ENCODE data around the gene ABHD1.
"Not testable (repeated sequence)": the region's sequence is repeated elsewhere in the genome, so short reads cannot be mapped to it uniquely, and the experiment has no call there.

Gene ABHD1

DNA sequence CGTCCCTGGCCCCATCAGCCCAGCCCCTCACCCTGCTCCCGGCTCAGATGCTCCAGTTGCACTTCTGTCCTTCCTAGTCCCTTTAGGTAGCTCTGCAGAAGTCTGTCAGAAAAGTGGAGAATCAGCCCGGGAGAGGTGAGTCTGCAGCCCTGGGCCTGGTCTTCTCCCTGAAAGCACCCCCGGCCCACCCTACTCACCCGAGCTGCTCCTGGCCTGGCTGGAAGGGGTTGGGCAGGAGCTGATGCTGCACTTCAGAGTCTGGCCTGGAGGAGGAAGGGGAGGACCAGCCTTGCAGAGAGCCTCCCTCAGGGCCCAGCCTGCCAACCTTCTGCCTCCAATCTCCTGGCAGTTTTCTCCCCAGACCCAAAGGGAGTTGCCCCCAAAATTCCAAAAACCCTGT, 21.3 kb upstream of the ABHD1 start:
- DNase-seq (ENCODE audit: low read depth, low spot score), result no peak
- H3K4me3 ChIP-seq (ENCODE audit: low read depth, low read length), result no peak overlapping the region
- CTCF ChIA-PET, result interaction anchor here (1.4 to 11.8 kb wide), 9 partner anchors 9 to 200 kb away, joined by 3 to 217 read pairs (median 7); partner anchors contain the start of genes DNAJC5G, KHK and TRIM54
- POLR2A ChIA-PET, result no interaction called here
- TF ChIP-seq, protein P1, sequence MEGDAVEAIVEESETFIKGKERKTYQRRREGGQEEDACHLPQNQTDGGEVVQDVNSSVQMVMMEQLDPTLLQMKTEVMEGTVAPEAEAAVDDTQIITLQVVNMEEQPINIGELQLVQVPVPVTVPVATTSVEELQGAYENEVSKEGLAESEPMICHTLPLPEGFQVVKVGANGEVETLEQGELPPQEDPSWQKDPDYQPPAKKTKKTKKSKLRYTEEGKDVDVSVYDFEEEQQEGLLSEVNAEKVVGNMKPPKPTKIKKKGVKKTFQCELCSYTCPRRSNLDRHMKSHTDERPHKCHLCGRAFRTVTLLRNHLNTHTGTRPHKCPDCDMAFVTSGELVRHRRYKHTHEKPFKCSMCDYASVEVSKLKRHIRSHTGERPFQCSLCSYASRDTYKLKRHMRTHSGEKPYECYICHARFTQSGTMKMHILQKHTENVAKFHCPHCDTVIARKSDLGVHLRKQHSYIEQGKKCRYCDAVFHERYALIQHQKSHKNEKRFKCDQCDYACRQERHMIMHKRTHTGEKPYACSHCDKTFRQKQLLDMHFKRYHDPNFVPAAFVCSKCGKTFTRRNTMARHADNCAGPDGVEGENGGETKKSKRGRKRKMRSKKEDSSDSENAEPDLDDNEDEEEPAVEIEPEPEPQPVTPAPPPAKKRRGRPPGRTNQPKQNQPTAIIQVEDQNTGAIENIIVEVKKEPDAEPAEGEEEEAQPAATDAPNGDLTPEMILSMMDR (IDR thresholded peaks at IDR 0.05; ENCODE audit: insufficient read depth, low read length, missing control alignments), result no peak

DNA sequence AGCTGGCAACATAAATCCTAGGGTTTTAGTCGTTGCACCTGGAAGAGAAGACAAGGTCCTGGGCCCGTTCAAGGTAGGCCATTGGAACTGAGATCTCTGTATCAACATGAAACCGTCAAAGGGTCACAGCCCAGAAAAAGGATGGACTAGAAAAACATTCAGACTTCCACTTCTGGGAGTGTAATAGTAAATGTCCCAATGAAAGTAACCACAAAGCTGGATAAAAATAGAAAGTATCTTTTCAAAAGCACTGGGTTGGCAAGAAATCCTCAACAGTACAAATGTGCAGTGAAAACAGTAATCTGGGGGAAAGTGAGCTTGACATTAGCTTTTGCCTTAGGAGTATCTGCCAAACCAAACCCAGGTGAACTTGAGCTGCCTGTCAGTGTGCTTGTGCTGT, 17.6 kb upstream of the ABHD1 start:
- no peak for DNase-seq (ENCODE audit: low read depth, low spot score)
- TF ChIP-seq, protein P1 (IDR thresholded peaks at IDR 0.05; ENCODE audit: insufficient read depth, low read length, missing control alignments), result no peak
- H3K4me3 ChIP-seq (ENCODE audit: low read depth, low read length), result no peak overlapping the region
- ChIA-PET POLR2A (no interaction called here), CTCF (interaction anchor here (1.1 to 11.8 kb wide), 6 partner anchors 10 to 209 kb away, joined by 4 to 206 read pairs (median 10); partner anchors contain the start of genes DNAJC5G and TRIM54)

DNA sequence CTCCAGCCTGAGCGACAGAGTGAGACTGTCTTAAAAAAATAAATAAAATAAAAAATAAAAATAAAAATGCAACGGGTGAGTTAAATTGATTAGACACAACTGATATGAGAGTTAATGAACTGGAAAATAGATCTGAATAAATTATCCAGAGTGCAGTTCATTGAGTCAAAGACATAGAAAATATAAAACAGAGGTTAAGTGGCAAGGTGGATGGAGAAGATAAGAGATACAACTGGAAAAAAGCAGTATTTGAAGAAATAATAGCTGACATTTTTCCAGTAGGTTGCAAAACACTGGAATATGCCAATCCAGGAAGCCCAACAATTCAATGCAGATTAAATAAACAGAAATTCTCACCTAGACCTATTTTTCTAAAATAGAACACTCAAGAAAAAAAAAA, 15.4 kb upstream of the ABHD1 start:
- TF ChIP-seq, protein P1 (IDR thresholded peaks at IDR 0.05; ENCODE audit: insufficient read depth, low read length, missing control alignments), result no peak
- ChIA-PET POLR2A (no interaction called here), CTCF (interaction anchor here (0.8 to 4.8 kb wide), 6 partner anchors 11 to 197 kb away, joined by 3 to 36 read pairs (median 6); no protein-coding TSS in a partner anchor)
- no peak for DNase-seq (ENCODE audit: low read depth, low spot score)
- H3K4me3 ChIP-seq (ENCODE audit: low read depth, low read length), result no peak overlapping the region

DNA sequence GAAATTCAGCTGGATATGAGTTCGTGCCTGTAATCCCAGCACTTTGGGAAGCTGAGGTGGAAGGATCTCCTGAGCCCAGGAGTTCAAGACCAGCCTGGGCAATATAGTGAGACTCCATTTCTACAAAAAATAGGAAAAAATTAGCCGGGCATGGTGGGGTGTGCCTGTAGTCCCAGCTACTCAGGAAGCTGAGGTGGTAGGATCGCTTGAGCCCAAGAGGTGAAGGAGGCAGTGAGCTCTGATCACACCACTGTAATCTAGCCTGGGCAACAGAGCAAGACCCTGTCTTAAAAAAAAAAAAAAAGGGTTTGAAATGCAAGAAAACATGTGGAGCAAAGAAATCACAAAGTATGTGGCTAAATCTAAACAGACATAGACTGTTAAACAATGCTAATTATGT, 14.5 kb upstream of the ABHD1 start:
- no peak for DNase-seq (ENCODE audit: low read depth, low spot score)
- ChIA-PET POLR2A (no interaction called here), CTCF (interaction anchor here (0.6 to 4.8 kb wide), 9 partner anchors 12 to 262 kb away, joined by 3 to 36 read pairs (median 3); no protein-coding TSS in a partner anchor)
- H3K4me3 ChIP-seq (ENCODE audit: low read depth, low read length), result no peak overlapping the region
- TF ChIP-seq, protein P1 (IDR thresholded peaks at IDR 0.05; ENCODE audit: insufficient read depth, low read length, missing control alignments), result no peak

DNA sequence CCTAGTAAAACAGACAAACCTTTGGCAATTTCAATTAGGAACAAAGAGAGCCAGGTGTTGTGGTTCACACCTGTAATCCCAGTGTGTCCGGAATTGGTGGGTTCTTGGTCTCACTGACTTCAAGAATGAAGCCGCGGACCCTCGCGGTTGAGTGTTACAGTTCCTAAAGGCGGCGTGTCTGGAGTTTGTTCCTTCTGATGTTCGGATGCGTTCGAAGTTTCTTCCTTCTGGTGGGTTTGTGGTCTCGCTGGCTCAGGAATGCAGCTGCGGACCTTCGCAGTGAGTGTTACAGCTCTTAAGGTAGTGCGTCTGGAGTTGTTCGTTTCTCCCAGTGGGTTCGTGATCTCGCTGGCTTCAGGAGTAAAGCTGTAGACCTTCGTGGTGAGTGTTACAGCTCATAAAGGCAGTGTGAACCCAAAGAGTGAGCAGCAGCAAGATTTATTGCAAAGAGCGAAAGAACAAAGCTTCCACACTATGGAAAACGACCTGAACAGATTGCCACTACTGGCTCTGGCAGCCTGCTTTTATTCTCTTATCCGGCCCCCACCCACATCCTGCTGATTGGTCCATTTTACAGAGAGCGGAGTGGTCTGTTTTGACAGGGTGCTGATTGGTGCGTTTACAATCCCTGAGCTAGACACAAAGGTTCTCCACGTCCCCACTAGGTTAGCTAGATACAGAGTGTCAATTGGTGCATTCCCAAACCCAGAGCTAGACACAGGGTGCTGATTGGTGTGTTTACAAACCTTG, 12.8 kb upstream of the ABHD1 start:
- H3K4me3 ChIP-seq (ENCODE audit: low read depth, low read length); DNase-seq (ENCODE audit: low read depth, low spot score); POLR2A ChIA-PET: not testable (repeated sequence)
- CTCF ChIA-PET, result interaction anchor here (1.3 to 3.4 kb wide), 5 partner anchors 12 to 170 kb away, joined by 3 to 17 read pairs (median 7); partner anchors contain the start of gene PREB

DNA sequence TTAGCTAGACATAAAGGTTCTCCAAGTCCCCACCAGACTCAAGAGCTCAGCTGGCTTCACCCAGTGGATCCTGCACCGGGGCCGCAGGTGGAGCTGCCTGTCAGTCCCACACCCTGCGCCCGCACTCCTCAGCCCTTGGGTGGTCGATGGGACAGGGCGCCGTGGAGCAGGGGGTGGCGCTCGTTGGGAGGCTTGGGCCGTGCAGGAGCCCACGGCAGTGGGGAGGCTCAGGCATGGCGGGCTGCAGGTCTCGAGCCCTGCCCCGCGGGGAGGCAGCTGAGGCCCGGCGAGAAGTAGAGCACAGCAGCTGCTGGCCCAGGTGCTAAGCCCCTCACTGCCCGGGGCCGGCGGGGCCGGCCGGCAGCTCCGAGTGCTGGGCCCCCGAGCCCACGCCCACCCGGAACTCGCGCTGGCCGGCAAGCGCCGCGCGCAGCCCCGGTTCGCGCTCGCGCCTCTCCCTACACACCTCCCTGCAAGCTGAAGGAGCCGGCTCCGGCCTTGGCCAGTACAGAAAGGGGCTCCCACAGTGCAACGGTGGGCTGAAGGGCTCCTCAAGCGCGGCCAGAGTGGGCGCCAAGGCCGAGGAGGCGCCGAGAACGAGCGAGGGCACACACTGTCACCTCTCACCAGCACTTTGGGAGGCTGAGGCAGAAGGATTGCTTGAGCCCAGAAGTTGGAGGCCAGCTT, 12.1 kb upstream of the ABHD1 start:
- POLR2A ChIA-PET, result not testable (repeated sequence)

DNA sequence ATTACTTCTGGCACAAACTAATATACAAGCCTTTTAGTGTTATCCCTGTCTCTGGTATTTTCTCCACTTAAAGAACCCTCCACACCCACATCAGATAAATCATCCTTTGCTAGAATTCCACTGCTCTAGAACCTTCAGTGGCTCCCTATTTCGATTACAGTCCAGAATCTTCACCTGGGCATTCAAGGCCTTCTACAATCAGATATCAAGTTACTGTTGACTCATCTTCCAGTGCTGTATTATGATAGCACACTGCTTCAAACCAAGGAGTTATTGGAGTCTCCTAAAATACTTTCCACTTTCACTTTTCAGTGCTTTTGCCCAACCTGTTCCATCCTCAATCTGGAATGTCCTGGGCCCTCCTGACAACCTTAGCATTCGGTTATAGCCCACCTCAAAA, 8.1 kb upstream of the ABHD1 start:
- no peak overlapping the region for H3K4me3 ChIP-seq (ENCODE audit: low read depth, low read length)
- POLR2A ChIA-PET, result no interaction called here
- CTCF ChIA-PET, result interaction anchor here (3.9 kb wide), 1 partner anchor 15 kb away, joined by 34 read pairs; no protein-coding TSS in a partner anchor
- TF ChIP-seq, protein P1 (IDR thresholded peaks at IDR 0.05; ENCODE audit: insufficient read depth, low read length, missing control alignments), result no peak
- no peak for DNase-seq (ENCODE audit: low read depth, low spot score)

More for the DNA sequence above, 12.1 kb upstream of the ABHD1 start:
- DNase-seq (ENCODE audit: low read depth, low spot score); H3K4me3 ChIP-seq (ENCODE audit: low read depth, low read length): not testable (repeated sequence)
- CTCF ChIA-PET, result interaction anchor here (1.3 to 3.9 kb wide), 7 partner anchors 11 to 169 kb away, joined by 6 to 34 read pairs (median 12); partner anchors contain the start of gene PREB

Data from AG04449 (cell line).